ENCODE measurements around the gene FBXL5. TPM values are rescaled to one million over a fixed set of nuclear protein-coding genes. Genes with fewer than 3 reads are reported as not detected.

FBXL5 gene, protein sequence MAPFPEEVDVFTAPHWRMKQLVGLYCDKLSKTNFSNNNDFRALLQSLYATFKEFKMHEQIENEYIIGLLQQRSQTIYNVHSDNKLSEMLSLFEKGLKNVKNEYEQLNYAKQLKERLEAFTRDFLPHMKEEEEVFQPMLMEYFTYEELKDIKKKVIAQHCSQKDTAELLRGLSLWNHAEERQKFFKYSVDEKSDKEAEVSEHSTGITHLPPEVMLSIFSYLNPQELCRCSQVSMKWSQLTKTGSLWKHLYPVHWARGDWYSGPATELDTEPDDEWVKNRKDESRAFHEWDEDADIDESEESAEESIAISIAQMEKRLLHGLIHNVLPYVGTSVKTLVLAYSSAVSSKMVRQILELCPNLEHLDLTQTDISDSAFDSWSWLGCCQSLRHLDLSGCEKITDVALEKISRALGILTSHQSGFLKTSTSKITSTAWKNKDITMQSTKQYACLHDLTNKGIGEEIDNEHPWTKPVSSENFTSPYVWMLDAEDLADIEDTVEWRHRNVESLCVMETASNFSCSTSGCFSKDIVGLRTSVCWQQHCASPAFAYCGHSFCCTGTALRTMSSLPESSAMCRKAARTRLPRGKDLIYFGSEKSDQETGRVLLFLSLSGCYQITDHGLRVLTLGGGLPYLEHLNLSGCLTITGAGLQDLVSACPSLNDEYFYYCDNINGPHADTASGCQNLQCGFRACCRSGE
- total RNA-seq (2021) = 59.7 and 60.1 TPM in 2 replicates
- percentile 93 among the genes with signal in this experiment for Bru-seq, nascent RNA
- percentile 94 among the genes with signal in this experiment for BruChase-seq, experiment 1, labeled RNA remaining after a 2-hour chase
- BruChase-seq, experiment 2, labeled RNA remaining after a 6-hour chase = percentile 78 among the genes with signal in this experiment
- long read RNA-seq, transcript FBXL5-202 (11 exons, 2,837 nt) = minor isoform, 16 of 186 reads
- long read RNA-seq, transcript FBXL5-201 (11 exons, 3,385 nt) = major isoform, 77 of 186 reads
- long read RNA-seq, partial matches to known transcripts = 8 of 186 reads
- long read RNA-seq, other reads (novel, unspliced or antisense) = 83 of 186 reads

- Histone ChIP-seq H3K36me3 (ENCODE audit: insufficient read depth, low read length, poor library complexity, severe bottlenecking) (no peaks in the 10 kb centered on the region), H3K27me3 (replicated peaks; ENCODE audit: insufficient read depth, low read depth, low read length, poor library complexity) (no peaks in the 10 kb centered on the region), H3K27ac (ENCODE audit: low read depth, low read length, poor library complexity, severe bottlenecking) (peak within 1 kb of the TSS; percentile 94), H3K9me3 (ENCODE audit: low read depth, low read length, poor library complexity, severe bottlenecking) (no peaks in the 10 kb centered on the region), H3K4me3 (ENCODE audit: low read depth, low read length, poor library complexity, severe bottlenecking) (peak within 1 kb of the TSS; percentile 73), H3K4me1 (ENCODE audit: insufficient read depth, low read length, poor library complexity, severe bottlenecking) (peaks cover 43% of the 10 kb centered on the region)
- peak; percentile 94 for DNase-seq (ENCODE audit: low spot score)
- POLR2A ChIA-PET (ENCODE audit: low non-redundant PET) = interaction anchor here (0.6 kb wide), 1 partner anchor 373 kb away, joined by 6 read pairs; no protein-coding TSS in a partner anchor
- BruUV-seq (replicated peaks) = TSS peak; percentile 57
- CTCF ChIA-PET = no interaction called here
- intact Hi-C loops (cut with micrococcal nuclease; ENCODE audit: unreplicated experiment) = loop anchor here (1.0 kb wide), 1 partner anchor 25 kb away; no protein-coding TSS in a partner anchor
- no peak for TF ChIP-seq CTCF (conservative IDR thresholded peaks at IDR 0.05; ENCODE audit: low read depth, low read length)
- TF ChIP-seq EZH2 (IDR thresholded peaks at IDR 0.05; ENCODE audit: borderline replicate concordance, low read depth, low read length, poor library complexity, severe bottlenecking) = no peak
Measured at GRCh38 chr4:15655223-15656037, at the start of gene FBXL5. Gene FBXL5 (minus strand): TSS chr4:15655357. CDS start chr4:15655287, 70 bp downstream.

- no TSS peak for BruUV-seq (replicated peaks)
- H3K4me3 ChIP-seq (ENCODE audit: low read depth, low read length, poor library complexity, severe bottlenecking) = no peak overlapping the region
- no peaks in the 10 kb centered on the region for H3K36me3 ChIP-seq (ENCODE audit: insufficient read depth, low read length, poor library complexity, severe bottlenecking)
- no peak overlapping the region for H3K27ac ChIP-seq (ENCODE audit: low read depth, low read length, poor library complexity, severe bottlenecking)
- H3K27me3 ChIP-seq (replicated peaks; ENCODE audit: insufficient read depth, low read depth, low read length, poor library complexity) = no peaks in the 10 kb centered on the region
- intact Hi-C loops (cut with micrococcal nuclease; ENCODE audit: unreplicated experiment) = no loop called here
- no peaks in the 10 kb centered on the region for H3K9me3 ChIP-seq (ENCODE audit: low read depth, low read length, poor library complexity, severe bottlenecking)
- no peak for DNase-seq (ENCODE audit: low spot score)
- H3K4me1 ChIP-seq (ENCODE audit: insufficient read depth, low read length, poor library complexity, severe bottlenecking) = peaks cover 24% of the 10 kb centered on the region
- TF ChIP-seq EZH2 (IDR thresholded peaks at IDR 0.05; ENCODE audit: borderline replicate concordance, low read depth, low read length, poor library complexity, severe bottlenecking) = no peak
- TF ChIP-seq CTCF (conservative IDR thresholded peaks at IDR 0.05; ENCODE audit: low read depth, low read length) = no peak
- CTCF ChIA-PET = no interaction called here
- POLR2A ChIA-PET (ENCODE audit: low non-redundant PET) = no interaction called here
Measured at GRCh38 chr4:15704129-15704528, 49.0 kb upstream of the FBXL5 start.

GRCh38 chr4:15703439-15703838, 48.3 kb upstream of the FBXL5 start:
- Histone ChIP-seq H3K27ac (ENCODE audit: low read depth, low read length, poor library complexity, severe bottlenecking) (no peak overlapping the region), H3K9me3 (ENCODE audit: low read depth, low read length, poor library complexity, severe bottlenecking) (no peaks in the 10 kb centered on the region), H3K4me3 (ENCODE audit: low read depth, low read length, poor library complexity, severe bottlenecking) (peak overlapping the region; percentile 42), H3K36me3 (ENCODE audit: insufficient read depth, low read length, poor library complexity, severe bottlenecking) (no peaks in the 10 kb centered on the region), H3K27me3 (replicated peaks; ENCODE audit: insufficient read depth, low read depth, low read length, poor library complexity) (no peaks in the 10 kb centered on the region), H3K4me1 (ENCODE audit: insufficient read depth, low read length, poor library complexity, severe bottlenecking) (peaks cover 24% of the 10 kb centered on the region)
- DNase-seq (ENCODE audit: low spot score) = no peak
- BruUV-seq (replicated peaks) = no TSS peak
- TF ChIP-seq EZH2 (IDR thresholded peaks at IDR 0.05; ENCODE audit: borderline replicate concordance, low read depth, low read length, poor library complexity, severe bottlenecking) (no peak), CTCF (conservative IDR thresholded peaks at IDR 0.05; ENCODE audit: low read depth, low read length) (no peak)
- ChIA-PET POLR2A (ENCODE audit: low non-redundant PET) (no interaction called here), CTCF (no interaction called here)
- intact Hi-C loops (cut with micrococcal nuclease; ENCODE audit: unreplicated experiment) = no loop called here
